ENCODE data around the gene UGDH. TPM values are rescaled to one million over a fixed set of nuclear protein-coding genes. Genes with fewer than 3 reads are reported as not detected.

Gene UGDH
- total RNA-seq, 1 experiment from 2014 or later = 104 TPM

- no peak overlapping the region for H2BK12ac ChIP-seq (ENCODE audit: insufficient read length, low read depth, low read length)
- H3K27me3 ChIP-seq (ENCODE audit: insufficient read depth, low read length) = no peaks in the 10 kb centered on the region
- no peak overlapping the region for H3K4me3 Mint-ChIP-seq
- H3K18ac ChIP-seq (ENCODE audit: insufficient read length, low read depth, low read length) = no peak overlapping the region
- no peaks in the 10 kb centered on the region for H3K27me3 Mint-ChIP-seq (ENCODE audit: low read depth)
- H2BK120ac ChIP-seq (ENCODE audit: low read depth, low read length, poor library complexity, severe bottlenecking) = no peak overlapping the region
- H3K9ac ChIP-seq (ENCODE audit: extremely low read depth, insufficient read length, low read length) = no peak overlapping the region
- no peak overlapping the region for H4K8ac ChIP-seq (replicated peaks; ENCODE audit: insufficient read length, low read depth, low read length)
- no peak overlapping the region for H3K14ac ChIP-seq (ENCODE audit: insufficient read depth, low read length)
- no peak for DNase-seq
- no peak overlapping the region for H3K56ac ChIP-seq (ENCODE audit: insufficient read length, low read depth, low read length)
- no peak overlapping the region for H3K23ac ChIP-seq (ENCODE audit: insufficient read length, low read depth, low read length)
- H3K9me3 Mint-ChIP-seq = no peaks in the 10 kb centered on the region
- no peaks in the 10 kb centered on the region for H3K79me1 ChIP-seq (ENCODE audit: insufficient read depth, low read depth, low read length, poor library complexity, severe bottlenecking)
- no peaks in the 10 kb centered on the region for H4K20me1 ChIP-seq (ENCODE audit: control insufficient read depth, insufficient read depth, insufficient read length)
- peaks cover 13 to 16% of the 10 kb centered on the region in 2 experiments for H3K4me1 Mint-ChIP-seq
- H3K79me2 ChIP-seq (ENCODE audit: insufficient read depth, low read length) = no peaks in the 10 kb centered on the region
- H2BK5ac ChIP-seq (ENCODE audit: insufficient read length, low read length) = no peak overlapping the region
- WGBS (ENCODE audit: extremely low coverage, insufficient read length, low lambda C conversion rate) = no CpG with 5 or more reads among the region's 3 CpGs
- no peaks in the 10 kb centered on the region for H3K9me3 ChIP-seq (ENCODE audit: control insufficient read depth, low read depth, low read length)
- no peaks in the 10 kb centered on the region for H3K4me1 ChIP-seq (ENCODE audit: insufficient read depth, low read length)
- TF ChIP-seq, protein P1, sequence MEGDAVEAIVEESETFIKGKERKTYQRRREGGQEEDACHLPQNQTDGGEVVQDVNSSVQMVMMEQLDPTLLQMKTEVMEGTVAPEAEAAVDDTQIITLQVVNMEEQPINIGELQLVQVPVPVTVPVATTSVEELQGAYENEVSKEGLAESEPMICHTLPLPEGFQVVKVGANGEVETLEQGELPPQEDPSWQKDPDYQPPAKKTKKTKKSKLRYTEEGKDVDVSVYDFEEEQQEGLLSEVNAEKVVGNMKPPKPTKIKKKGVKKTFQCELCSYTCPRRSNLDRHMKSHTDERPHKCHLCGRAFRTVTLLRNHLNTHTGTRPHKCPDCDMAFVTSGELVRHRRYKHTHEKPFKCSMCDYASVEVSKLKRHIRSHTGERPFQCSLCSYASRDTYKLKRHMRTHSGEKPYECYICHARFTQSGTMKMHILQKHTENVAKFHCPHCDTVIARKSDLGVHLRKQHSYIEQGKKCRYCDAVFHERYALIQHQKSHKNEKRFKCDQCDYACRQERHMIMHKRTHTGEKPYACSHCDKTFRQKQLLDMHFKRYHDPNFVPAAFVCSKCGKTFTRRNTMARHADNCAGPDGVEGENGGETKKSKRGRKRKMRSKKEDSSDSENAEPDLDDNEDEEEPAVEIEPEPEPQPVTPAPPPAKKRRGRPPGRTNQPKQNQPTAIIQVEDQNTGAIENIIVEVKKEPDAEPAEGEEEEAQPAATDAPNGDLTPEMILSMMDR (conservative IDR thresholded peaks at IDR 0.05) = no peak
- peaks cover 0 to 4% (median 0%) of the 10 kb centered on the region in 3 experiments; a peak in 1 of 7 replicates for H3K36me3 Mint-ChIP-seq (ENCODE audit: insufficient read depth in 1 of 3, low read depth in 3 of 3)
- no peak overlapping the region for H3K27ac ChIP-seq (ENCODE audit: insufficient read length, low read depth, low read length)
- H2AFZ ChIP-seq (ENCODE audit: low read length) = no peak overlapping the region
- no peak overlapping the region for H3K4me2 ChIP-seq (ENCODE audit: insufficient read depth, insufficient read length, low read length)
- H3T11ph ChIP-seq (ENCODE audit: low read length) = no peak overlapping the region
- no peak overlapping the region for H2BK15ac ChIP-seq (ENCODE audit: low read depth, low read length)
- no peak overlapping the region for H2AK5ac ChIP-seq (ENCODE audit: insufficient read length, low read length)
- H3K27ac Mint-ChIP-seq = no peak overlapping the region
- no peak overlapping the region for H4K5ac ChIP-seq (ENCODE audit: insufficient read length, low read depth, low read length)
- no peak overlapping the region for H3K4ac ChIP-seq (ENCODE audit: low read depth, low read length)
- no peak overlapping the region for H2BK20ac ChIP-seq (ENCODE audit: low read depth, low read length, poor library complexity, severe bottlenecking)
- no peak overlapping the region for H4K91ac ChIP-seq (ENCODE audit: insufficient read length, low read depth, low read length)
- H3K23me2 ChIP-seq (ENCODE audit: insufficient read length, low read depth, low read length, poor library complexity, severe bottlenecking) = no peaks in the 10 kb centered on the region
These were observed 21.3 kb upstream of the UGDH start for GRCh38 chr4:39548425-39549067.
